Body of pancreas (tissue), 4 donors: ENCODE data around the gene TIMMDC1.

Experiments
- POLR2A ChIP-seq, 3 donors: fragments of 450-650 bp; IDR thresholded peaks; one replicate each; pipeline ENCODE4 v1.6.1; 2016; ENCODE audit warnings: antibody characterized with exemption in 3 of 3, mild to moderate bottlenecking in 2 of 3
- TF ChIP-seq, protein P1 (sequence below), 7 experiments: fragments of 450-650 bp in 4 of 7; fragments of 200-600 bp in 3 of 7; sonication (generic) in 3 of 7; IDR thresholded peaks; one replicate each; pipeline ENCODE4 v1.5.1; 2016 to 2019; ENCODE audit warnings: antibody characterized with exemption in 7 of 7

DNA sequence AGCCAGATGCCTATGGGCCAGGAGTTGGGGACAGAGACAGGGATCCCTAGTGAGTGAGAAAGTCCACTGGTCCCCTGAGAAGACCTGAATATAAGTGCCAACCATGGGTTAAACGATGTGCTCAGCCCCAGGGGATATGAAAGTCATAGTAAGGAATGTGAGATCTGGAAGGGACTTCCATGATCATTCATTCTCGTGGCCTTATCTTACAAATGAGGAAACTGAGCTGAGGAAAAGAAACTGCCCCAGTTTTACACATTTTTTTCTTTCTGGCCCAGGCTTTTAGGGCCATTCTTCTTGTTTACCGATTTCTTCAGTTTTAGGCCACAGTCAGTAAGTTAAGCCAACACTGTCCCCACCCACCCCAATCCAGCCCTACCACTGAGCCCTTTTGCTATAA is 50.0 kb downstream of the TIMMDC1 start:
- TF ChIP-seq, protein P1, sequence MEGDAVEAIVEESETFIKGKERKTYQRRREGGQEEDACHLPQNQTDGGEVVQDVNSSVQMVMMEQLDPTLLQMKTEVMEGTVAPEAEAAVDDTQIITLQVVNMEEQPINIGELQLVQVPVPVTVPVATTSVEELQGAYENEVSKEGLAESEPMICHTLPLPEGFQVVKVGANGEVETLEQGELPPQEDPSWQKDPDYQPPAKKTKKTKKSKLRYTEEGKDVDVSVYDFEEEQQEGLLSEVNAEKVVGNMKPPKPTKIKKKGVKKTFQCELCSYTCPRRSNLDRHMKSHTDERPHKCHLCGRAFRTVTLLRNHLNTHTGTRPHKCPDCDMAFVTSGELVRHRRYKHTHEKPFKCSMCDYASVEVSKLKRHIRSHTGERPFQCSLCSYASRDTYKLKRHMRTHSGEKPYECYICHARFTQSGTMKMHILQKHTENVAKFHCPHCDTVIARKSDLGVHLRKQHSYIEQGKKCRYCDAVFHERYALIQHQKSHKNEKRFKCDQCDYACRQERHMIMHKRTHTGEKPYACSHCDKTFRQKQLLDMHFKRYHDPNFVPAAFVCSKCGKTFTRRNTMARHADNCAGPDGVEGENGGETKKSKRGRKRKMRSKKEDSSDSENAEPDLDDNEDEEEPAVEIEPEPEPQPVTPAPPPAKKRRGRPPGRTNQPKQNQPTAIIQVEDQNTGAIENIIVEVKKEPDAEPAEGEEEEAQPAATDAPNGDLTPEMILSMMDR (IDR thresholded peaks at IDR 0.05) = no peak
- no peak for TF ChIP-seq POLR2A (IDR thresholded peaks at IDR 0.05)
